Measurements from ENCODE around the gene RBM11.

DNA sequence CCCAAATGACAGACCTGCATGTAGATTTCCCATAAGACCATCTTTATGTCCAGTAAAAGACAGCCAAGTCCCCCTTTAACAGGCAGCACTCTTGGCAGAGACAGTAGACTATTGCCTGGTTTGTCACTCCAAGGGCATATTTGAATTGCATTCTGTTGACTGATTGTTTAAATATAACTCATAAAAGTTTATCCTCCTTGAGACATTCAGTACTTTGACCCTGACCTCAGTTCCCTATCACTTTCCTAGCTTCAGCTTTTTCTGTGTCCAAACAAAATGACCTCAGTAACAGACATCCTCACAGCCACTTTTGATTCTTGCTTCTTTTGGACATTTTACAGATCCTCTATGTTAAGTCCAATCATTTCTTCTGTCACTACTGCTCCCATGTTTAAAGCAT lies 51.1 kb downstream of the RBM11 start:
- TF ChIP-seq, protein P1, sequence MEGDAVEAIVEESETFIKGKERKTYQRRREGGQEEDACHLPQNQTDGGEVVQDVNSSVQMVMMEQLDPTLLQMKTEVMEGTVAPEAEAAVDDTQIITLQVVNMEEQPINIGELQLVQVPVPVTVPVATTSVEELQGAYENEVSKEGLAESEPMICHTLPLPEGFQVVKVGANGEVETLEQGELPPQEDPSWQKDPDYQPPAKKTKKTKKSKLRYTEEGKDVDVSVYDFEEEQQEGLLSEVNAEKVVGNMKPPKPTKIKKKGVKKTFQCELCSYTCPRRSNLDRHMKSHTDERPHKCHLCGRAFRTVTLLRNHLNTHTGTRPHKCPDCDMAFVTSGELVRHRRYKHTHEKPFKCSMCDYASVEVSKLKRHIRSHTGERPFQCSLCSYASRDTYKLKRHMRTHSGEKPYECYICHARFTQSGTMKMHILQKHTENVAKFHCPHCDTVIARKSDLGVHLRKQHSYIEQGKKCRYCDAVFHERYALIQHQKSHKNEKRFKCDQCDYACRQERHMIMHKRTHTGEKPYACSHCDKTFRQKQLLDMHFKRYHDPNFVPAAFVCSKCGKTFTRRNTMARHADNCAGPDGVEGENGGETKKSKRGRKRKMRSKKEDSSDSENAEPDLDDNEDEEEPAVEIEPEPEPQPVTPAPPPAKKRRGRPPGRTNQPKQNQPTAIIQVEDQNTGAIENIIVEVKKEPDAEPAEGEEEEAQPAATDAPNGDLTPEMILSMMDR (IDR thresholded peaks at IDR 0.05; ENCODE audit: low read depth, low read length, missing input control), result no peak
- TF ChIP-seq RAD21 (IDR thresholded peaks at IDR 0.05), result no peak
- TF ChIP-seq YY1 (IDR thresholded peaks at IDR 0.05), result no peak
- TF ChIP-seq JUND (IDR thresholded peaks at IDR 0.05), result no peak
- TF ChIP-seq, protein P2, sequence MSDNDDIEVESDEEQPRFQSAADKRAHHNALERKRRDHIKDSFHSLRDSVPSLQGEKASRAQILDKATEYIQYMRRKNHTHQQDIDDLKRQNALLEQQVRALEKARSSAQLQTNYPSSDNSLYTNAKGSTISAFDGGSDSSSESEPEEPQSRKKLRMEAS (IDR thresholded peaks at IDR 0.05), result no peak
- TF ChIP-seq TAF1 (conservative IDR thresholded peaks at IDR 0.05), result no peak

Measured in liver (tissue), 3 donors.